ENCODE measurements around the gene SLC41A3. TPM values are rescaled to one million over a fixed set of nuclear protein-coding genes. Genes with fewer than 3 reads are reported as not detected.
A peak's percentile ranks its signal among the peaks of the same experiment; 100 is the strongest.
"Not testable (repeated sequence)": the region's sequence is repeated elsewhere in the genome, so short reads cannot be mapped to it uniquely, and the experiment has no call there.

Gene SLC41A3
- total RNA-seq, 1 donor from 2014 or later, result 53.4 TPM

DNA sequence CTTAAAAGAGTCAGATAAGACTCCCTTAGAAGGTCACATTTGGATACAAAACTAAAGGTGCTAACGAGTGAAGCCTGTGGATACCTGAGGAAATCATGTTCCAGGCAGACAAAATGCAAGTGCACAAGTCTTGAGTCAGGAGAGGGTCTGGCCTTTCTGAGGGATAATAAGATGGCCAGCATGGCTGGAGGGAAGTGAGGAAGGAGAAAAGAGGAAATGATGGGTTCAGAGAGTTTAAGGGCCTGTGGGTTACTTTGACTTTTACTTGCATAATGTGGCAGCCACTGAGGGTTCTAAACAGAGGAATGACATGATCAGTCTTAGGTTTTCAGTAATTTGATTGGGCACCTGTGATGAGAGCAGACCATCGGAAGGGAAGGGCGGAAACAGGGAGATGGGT, 118.4 kb downstream of the SLC41A3 start:
- FAIRE-seq, result no peak
- no peak for DNase-seq (ENCODE audit: low spot score in 2 of 2)

- not testable (repeated sequence) for DNase-seq (ENCODE audit: low spot score in 2 of 2); FAIRE-seq
These were observed 120.1 kb downstream of the SLC41A3 start for GRCh38 chr3:125963834-125964233.

GRCh38 chr3:125961289-125961589, 122.7 kb downstream of the SLC41A3 start:
- DNase-seq (ENCODE audit: low spot score in 2 of 2) (no peak), FAIRE-seq (no peak)

DNA sequence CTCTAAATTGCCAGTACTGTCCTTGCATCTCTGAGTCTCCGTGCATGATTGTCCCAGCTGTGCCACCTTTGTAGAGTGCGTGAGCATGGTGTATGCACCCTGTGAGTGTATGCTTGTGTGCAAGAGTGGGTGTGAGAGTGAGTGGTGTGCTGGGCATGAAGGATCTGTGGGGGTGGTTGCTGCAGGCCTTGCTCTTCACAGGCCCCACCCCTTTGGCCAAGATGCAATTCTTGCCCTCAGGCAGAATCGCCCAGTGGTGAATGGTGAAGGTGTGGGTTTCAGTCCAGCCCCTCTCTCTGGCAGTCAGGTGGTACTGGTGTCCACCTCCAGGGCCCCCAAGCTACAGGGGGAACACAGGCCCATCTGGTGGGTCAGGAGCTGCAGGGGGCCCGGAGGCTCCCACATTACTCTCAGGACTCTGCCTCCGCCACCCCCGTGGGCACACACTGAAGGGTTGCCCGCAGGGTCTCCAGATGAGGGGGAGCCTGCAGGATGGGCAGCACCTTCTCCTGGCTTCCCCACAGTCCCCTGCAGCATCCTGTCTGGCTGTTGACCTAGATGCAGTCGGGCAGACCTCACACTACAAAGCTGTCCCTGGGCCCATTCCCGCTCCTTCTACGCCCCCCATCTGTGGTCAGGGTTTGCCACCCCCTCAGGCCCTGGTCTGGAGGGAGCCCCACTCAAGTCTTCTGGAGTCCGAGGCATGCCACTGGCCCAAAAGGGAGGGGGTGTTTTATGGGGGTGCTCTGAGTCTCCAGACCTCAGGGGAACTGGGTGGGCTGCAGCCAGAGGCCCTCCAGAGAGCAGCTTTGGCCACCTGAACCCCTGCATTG, 123.3 kb downstream of the SLC41A3 start:
- FAIRE-seq (no peak), DNase-seq (ENCODE audit: low spot score in 2 of 2) (peak in 1 of 2 donors; percentile 48)

DNA sequence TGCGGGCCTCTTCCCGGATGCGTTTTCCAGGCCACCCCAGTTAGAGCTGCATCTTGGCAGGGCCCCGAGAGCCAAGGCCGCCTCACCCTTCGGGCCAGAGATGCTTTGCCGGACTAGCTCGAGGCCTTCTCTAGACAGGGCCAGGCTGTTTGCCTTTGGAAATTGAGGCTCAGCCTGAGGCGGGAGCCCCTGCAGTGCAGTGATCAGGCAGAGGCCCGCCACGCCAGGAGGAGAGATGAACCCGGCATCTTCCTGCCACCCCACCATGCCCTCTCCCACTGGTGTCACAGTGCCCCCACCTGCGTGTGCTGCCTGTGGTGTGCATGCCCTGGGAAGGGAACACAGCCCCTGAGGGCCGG, 123.9 kb downstream of the SLC41A3 start:
- no peak for FAIRE-seq

GRCh38 chr3:125959317-125960065, 124.4 kb downstream of the SLC41A3 start:
- FAIRE-seq, result no peak
- DNase-seq (ENCODE audit: low spot score in 2 of 2), result no peak

More for the DNA sequence above, 123.9 kb downstream of the SLC41A3 start:
- no peak for DNase-seq (ENCODE audit: low spot score in 2 of 2)

GRCh38 chr3:125958511-125959316, 125.2 kb downstream of the SLC41A3 start:
- FAIRE-seq (no peak), DNase-seq (ENCODE audit: low spot score in 2 of 2) (no peak)

DNA sequence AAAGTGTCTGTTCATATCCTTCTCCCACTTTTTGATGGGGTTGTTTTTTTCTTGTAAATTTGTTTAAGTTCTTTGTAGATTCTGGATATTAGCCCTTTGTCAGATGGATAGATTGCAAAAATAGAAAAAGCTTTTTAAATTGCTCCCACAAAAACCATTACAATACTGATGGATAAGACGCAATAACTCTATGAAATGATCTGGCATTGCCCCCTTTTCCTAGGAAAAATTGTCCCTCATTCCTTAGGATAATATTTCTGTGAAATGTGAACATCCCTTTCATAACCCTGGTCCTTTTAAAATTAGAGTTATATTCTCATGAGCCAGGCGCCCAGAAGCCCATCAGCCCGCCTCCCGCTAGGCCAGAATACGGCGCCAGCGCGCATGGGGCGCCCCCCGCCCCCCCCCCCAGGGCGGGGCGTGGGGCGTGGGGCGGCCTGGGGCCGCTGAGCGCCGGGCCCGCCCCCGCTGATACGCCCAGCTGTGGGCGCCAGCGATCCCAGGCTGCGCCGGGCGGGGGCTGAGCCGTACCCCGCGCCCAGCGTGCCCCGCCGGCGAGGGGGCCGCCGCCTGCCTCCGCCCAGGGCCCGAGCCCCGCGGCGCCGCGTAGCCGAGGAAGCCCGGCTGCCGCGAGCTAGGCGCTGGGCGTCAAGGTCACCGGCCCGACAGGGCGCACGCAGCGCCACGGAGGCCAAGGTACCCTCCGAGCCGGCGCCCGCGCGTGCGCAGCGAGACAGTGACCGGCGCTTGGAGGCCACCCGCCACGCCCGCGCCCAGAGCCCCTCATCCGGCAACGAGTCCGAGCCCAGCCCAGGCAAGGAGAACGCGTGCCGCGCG, 126.0 kb downstream of the SLC41A3 start:
- FAIRE-seq (no peak), DNase-seq (ENCODE audit: low spot score in 2 of 2) (peak in 1 of 2 donors; percentile 34)

DNA sequence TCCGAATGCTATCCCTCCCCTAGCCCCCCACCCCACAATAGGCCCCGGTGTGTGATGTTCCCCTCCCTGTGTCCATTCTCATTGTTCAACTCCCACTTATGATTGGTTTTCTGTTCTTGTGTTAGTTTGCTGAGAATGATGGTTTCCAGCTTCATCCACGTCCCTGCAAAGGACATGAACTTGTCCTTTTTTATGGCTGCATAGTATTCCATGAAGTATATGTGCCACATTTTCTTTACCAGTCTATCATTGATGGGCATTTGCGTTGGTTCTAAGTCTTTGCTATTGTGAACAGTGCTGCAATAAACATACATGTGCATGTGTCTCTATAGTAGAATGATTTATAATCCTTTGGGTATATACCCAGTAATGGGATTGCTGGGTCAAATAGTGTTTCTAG, 126.9 kb downstream of the SLC41A3 start:
- not testable (repeated sequence) for FAIRE-seq; DNase-seq (ENCODE audit: low spot score in 2 of 2)

Small RNA genes within 50 kb of the gene (small RNA-seq; reads per million reads assigned to genes)
- gene AC092903.1, result not detected

Other genes with a start within 250 kb of the SLC41A3 start
- gene ROPN1B, start 114.9 kb downstream of the SLC41A3 start, total RNA-seq, result 2.0 TPM
- 1.6 TPM for gene ALDH1L1, start 96.5 kb upstream of the SLC41A3 start, total RNA-seq

All from frontal cortex (tissue), 4 donors.